ENCODE measurements around the gene RPL13. TPM values are rescaled to one million over a fixed set of nuclear protein-coding genes. Genes with fewer than 3 reads are reported as not detected.

Gene RPL13
- total RNA-seq, 1 experiment from 2014 or later = 2,157 TPM

GRCh38 chr16:89588413-89589109, 28.1 kb downstream of the RPL13 start:
- H3K4me2 ChIP-seq (ENCODE audit: insufficient read depth, insufficient read length, low read length) = no peak overlapping the region
- no peaks in the 10 kb centered on the region for H3K23me2 ChIP-seq (ENCODE audit: insufficient read length, low read depth, low read length, poor library complexity, severe bottlenecking)
- H4K91ac ChIP-seq (ENCODE audit: insufficient read length, low read depth, low read length) = no peak overlapping the region
- no peak overlapping the region for H3K4ac ChIP-seq (ENCODE audit: low read depth, low read length)
- H3K27me3 ChIP-seq (ENCODE audit: insufficient read depth, low read length) = no peaks in the 10 kb centered on the region
- Mint-ChIP-seq H3K36me3 (ENCODE audit: insufficient read depth in 1 of 3, low read depth in 3 of 3) (peaks cover 0 to 12% (median 6%) of the 10 kb centered on the region in 3 experiments; a peak in 5 of 7 replicates), H3K4me1 (no peaks in the 10 kb centered on the region), H3K27me3 (ENCODE audit: low read depth) (no peaks in the 10 kb centered on the region; the same call in 1 of the 2 replicates), H3K9me3 (peaks cover 3 to 5% of the 10 kb centered on the region in 2 experiments; a peak in 4 of 5 replicates), H3K27ac (no peak overlapping the region), H3K4me3 (no peak overlapping the region)
- no peak overlapping the region for H3T11ph ChIP-seq (ENCODE audit: low read length)
- DNase-seq = no peak
- no CpG with 5 or more reads among the region's 26 CpGs for WGBS (ENCODE audit: extremely low coverage, insufficient read length, low lambda C conversion rate)
- H3K23ac ChIP-seq (ENCODE audit: insufficient read length, low read depth, low read length) = no peak overlapping the region
- no peak overlapping the region for H2BK20ac ChIP-seq (ENCODE audit: low read depth, low read length, poor library complexity, severe bottlenecking)
- no peak overlapping the region for H2BK15ac ChIP-seq (ENCODE audit: low read depth, low read length)
- no peak overlapping the region for H3K9ac ChIP-seq (ENCODE audit: extremely low read depth, insufficient read length, low read length)
- H4K20me1 ChIP-seq (ENCODE audit: control insufficient read depth, insufficient read depth, insufficient read length) = no peaks in the 10 kb centered on the region
- no peaks in the 10 kb centered on the region for H3K79me1 ChIP-seq (ENCODE audit: insufficient read depth, low read depth, low read length, poor library complexity, severe bottlenecking)
- no peak overlapping the region for H3K18ac ChIP-seq (ENCODE audit: insufficient read length, low read depth, low read length)
- H3K79me2 ChIP-seq (ENCODE audit: insufficient read depth, low read length) = no peaks in the 10 kb centered on the region
- no peak overlapping the region for H4K8ac ChIP-seq (replicated peaks; ENCODE audit: insufficient read length, low read depth, low read length)
- H2BK5ac ChIP-seq (ENCODE audit: insufficient read length, low read length) = no peak overlapping the region
- H3K56ac ChIP-seq (ENCODE audit: insufficient read length, low read depth, low read length) = no peak overlapping the region
- no peak overlapping the region for H3K14ac ChIP-seq (ENCODE audit: insufficient read depth, low read length)
- no peak overlapping the region for H3K27ac ChIP-seq (ENCODE audit: insufficient read length, low read depth, low read length)
- no peak overlapping the region for H2BK120ac ChIP-seq (ENCODE audit: low read depth, low read length, poor library complexity, severe bottlenecking)
- no peak overlapping the region for H2AFZ ChIP-seq (ENCODE audit: low read length)
- H4K5ac ChIP-seq (ENCODE audit: insufficient read length, low read depth, low read length) = no peak overlapping the region
- no peaks in the 10 kb centered on the region for H3K9me3 ChIP-seq (ENCODE audit: control insufficient read depth, low read depth, low read length)
- no peak overlapping the region for H2AK5ac ChIP-seq (ENCODE audit: insufficient read length, low read length)
- TF ChIP-seq CTCF (conservative IDR thresholded peaks at IDR 0.05) = no peak
- H2BK12ac ChIP-seq (ENCODE audit: insufficient read length, low read depth, low read length) = no peak overlapping the region
- no peaks in the 10 kb centered on the region for H3K4me1 ChIP-seq (ENCODE audit: insufficient read depth, low read length)
